ENCODE data around the gene OR56B1. TPM values are rescaled to one million over a fixed set of nuclear protein-coding genes. Genes with fewer than 3 reads are reported as not detected.

OR56B1 gene
- total RNA-seq, 1 donor from 2014 or later, result not detected

DNA sequence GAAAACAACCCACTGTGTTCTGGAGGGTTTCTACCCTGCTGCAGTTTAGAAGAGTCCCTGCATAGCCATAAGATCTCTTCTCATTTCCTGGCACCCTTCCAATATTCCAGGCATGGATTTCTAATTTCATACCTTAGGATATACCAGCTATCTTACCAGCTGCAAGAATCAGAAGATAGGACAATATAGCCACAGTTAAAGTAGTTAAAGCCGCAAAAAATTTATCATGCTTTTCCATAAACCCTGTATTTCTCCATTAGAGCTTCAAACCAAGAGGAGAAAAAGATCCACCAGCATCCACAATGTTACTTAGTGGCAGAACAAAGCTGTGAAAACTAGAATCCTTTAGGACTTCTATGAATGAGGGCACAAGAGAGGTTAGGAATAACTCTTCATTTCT, 8.6 kb upstream of the OR56B1 start:
- DNase-seq (ENCODE audit: low read depth, low spot score), result no peak

GRCh38 chr11:5737091-5737490, 843 bp downstream of the OR56B1 start:
- DNase-seq (ENCODE audit: low read depth, low spot score), result no peak

- DNase-seq (ENCODE audit: low read depth, low spot score), result no peak
Observed at GRCh38 chr11:5737670-5738392, 1.6 kb downstream of the OR56B1 start.

DNA sequence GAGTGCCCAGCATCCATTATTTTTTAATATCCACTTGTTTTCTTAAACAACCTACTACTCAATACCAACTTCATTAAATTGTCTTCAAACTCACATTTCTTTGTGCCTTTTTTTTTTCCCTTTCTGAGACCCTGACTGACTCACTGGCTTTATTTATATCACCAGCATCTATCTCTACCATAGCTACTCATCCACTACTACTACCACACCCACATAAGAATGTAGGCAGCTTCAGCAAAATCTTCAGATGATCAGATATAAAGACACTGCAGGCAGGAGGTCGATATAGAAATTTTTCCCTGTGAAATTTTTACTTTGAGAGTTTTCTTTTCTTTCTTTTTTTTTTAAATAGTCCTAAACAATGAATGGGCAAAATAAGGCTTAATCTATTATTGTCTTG, 2.2 kb downstream of the OR56B1 start:
- DNase-seq (ENCODE audit: low read depth, low spot score), result no peak

- no peak for DNase-seq (ENCODE audit: low read depth, low spot score)
Observed at GRCh38 chr11:5746614-5747013, 10.4 kb downstream of the OR56B1 start.

DNA sequence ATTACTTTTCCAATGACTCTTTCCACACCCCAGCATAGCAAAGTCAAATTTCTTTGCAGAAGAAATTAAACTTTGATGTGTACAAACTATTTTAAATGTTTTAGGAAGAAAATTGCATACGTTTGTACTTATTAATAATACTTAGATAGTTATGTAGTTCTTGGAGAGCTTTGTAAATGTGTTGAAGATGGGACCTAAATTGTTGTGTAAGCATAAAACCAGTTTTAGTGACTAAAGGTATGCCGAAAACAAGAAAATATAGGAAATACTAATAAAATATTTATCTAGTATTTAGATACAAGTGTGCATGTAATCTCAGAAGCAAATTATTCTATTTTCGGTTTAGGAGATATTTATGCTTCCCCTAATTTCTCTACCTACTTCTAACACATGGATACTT, 13.6 kb downstream of the OR56B1 start:
- no peak for DNase-seq (ENCODE audit: low read depth, low spot score)

DNA sequence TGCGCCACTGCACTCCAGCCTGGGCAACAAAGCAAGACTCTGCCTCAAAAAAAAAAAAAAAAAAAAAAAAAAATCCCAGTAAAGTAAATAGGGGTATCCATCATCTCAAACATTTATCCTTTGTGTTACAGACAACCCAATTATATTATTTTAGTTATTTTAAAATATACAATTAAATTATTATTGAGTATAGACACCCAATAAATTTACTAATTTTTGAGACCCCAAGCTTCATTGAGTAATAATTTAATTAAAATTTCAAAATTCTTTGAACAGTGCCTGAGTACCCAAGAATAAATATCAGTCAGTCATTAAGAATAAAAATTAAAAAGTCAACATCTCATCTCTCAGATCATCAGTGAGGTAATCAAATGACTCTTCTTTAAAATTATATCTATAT, 17.7 kb downstream of the OR56B1 start, which contains the start of gene OR52N4:
Gene OR52N4 (plus strand): TSS at position 301 of the 400 bp plus-strand sequence. CDS start 498 bp downstream, outside the sequence.
- DNase-seq (ENCODE audit: low read depth, low spot score), result no peak

DNA sequence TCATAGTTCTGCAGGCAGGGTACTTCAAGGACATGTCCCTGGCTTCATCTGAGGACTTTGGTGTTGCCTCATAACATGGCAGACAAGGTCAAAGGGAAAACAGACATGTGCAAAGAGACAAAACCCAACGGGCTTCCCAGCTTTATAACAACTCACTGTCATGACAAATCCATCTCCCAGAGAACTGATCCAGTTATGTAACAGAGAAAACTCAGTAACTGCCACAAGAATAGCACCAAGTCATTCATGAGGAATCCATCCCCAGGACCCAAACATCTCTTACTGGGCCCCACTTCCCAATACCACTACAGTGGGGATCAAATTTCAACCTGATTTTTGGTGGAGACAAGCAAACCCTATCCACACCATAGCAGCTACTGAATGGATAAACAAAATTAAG, 30.8 kb downstream of the OR56B1 start:
- DNase-seq (ENCODE audit: low read depth, low spot score), result no peak

GRCh38 chr11:5783255-5783654, 47.0 kb downstream of the OR56B1 start, which contains the start of gene OR52N5:
TSS of gene OR52N5 (minus strand) at chr11:5783355. CDS start at chr11:5778634, 4,721 bp downstream.
- no peak for DNase-seq (ENCODE audit: low read depth, low spot score)

Other genes starting within 250 kb of the OR56B1 start
- not detected in 2 replicates for gene OR52D1, start 247.8 kb upstream of the OR56B1 start, total RNA-seq
- gene UBQLN3, start 226.5 kb upstream of the OR56B1 start, total RNA-seq, result not detected in 2 replicates
- 0.04 TPM in 1 of 2 replicates, not detected in the other for gene UBQLNL, start 219.7 kb upstream of the OR56B1 start, total RNA-seq
- not detected in 2 replicates for gene OR52H1, start 187.9 kb upstream of the OR56B1 start, total RNA-seq
- not detected in 2 replicates for gene OR52B6, start 155.6 kb upstream of the OR56B1 start, total RNA-seq
- 2.0 TPM in 2 replicates for gene TRIM6, start 139.8 kb upstream of the OR56B1 start, total RNA-seq
- 11.3 and 12.9 TPM in 2 replicates for gene TRIM34, start 111.4 kb upstream of the OR56B1 start, total RNA-seq
- gene TRIM5, start 51.4 kb upstream of the OR56B1 start, total RNA-seq, result 56.6 and 77.9 TPM in 2 replicates
- 116 and 129 TPM in 2 replicates for gene TRIM22, start 46.7 kb upstream of the OR56B1 start, total RNA-seq
- not detected in 2 replicates for gene OR52N4, start 17.8 kb downstream of the OR56B1 start, total RNA-seq
- gene OR52N5, start 46.9 kb downstream of the OR56B1 start, total RNA-seq, result not detected in 2 replicates
- not detected in 2 replicates for gene OR52N1, start 54.8 kb downstream of the OR56B1 start, total RNA-seq
- gene OR52N2, start 72.5 kb downstream of the OR56B1 start, total RNA-seq, result not detected in 2 replicates
- not detected in 2 replicates for gene OR52E6, start 105.4 kb downstream of the OR56B1 start, total RNA-seq
- not detected in 2 replicates for gene OR52E8, start 121.2 kb downstream of the OR56B1 start, total RNA-seq
- gene OR52E4, start 144.2 kb downstream of the OR56B1 start, total RNA-seq, result not detected in 2 replicates
- gene OR52E5, start 156.8 kb downstream of the OR56B1 start, total RNA-seq, result not detected in 2 replicates
- not detected in 2 replicates for gene OR56A3, start 205.8 kb downstream of the OR56B1 start, total RNA-seq
- gene OR56A5, start 232.0 kb downstream of the OR56B1 start, total RNA-seq, result not detected in 2 replicates

All from pulmonary artery endothelial cell (primary cell).